Esophagus squamous epithelium (tissue), 4 donors: ENCODE measurements around the gene IL17RB.

Source experiments
- POLR2A ChIP-seq, 4 donors: fragments of 450-650 bp; IDR thresholded peaks; one replicate each; pipeline ENCODE4 v1.6.1; 2017; ENCODE audit warnings: antibody characterized with exemption in 4 of 4, mild to moderate bottlenecking in 4 of 4, moderate library complexity in 3 of 4
- TF ChIP-seq, protein P1 (sequence below), 6 experiments: fragments of 450-650 bp in 4 of 6; fragments of 200-600 bp in 2 of 6; sonication (generic) in 2 of 6; IDR thresholded peaks; one replicate each; pipeline ENCODE4 v1.5.1; 2016 to 2019; ENCODE audit warnings: antibody characterized with exemption in 6 of 6, mild to moderate bottlenecking in 4 of 6, moderate library complexity in 4 of 6

DNA sequence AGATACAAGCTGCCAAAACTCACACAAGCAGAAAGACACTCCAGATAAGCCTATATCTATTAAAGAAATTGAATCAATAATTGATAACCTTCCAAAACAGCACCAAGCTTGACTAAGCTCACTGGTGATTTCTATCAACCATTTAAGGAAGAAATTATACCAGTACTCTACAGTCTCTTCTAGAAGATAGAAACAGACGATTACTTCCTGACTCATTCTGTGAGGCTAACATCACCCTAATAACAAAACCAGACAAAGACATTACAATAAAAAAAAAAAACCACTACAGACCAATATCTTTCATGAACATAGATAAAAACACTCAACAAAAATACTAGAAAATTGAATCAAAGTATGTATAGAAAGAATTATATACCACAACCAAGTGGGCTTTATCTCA is 20.3 kb upstream of the IL17RB start:
- TF ChIP-seq, protein P1, sequence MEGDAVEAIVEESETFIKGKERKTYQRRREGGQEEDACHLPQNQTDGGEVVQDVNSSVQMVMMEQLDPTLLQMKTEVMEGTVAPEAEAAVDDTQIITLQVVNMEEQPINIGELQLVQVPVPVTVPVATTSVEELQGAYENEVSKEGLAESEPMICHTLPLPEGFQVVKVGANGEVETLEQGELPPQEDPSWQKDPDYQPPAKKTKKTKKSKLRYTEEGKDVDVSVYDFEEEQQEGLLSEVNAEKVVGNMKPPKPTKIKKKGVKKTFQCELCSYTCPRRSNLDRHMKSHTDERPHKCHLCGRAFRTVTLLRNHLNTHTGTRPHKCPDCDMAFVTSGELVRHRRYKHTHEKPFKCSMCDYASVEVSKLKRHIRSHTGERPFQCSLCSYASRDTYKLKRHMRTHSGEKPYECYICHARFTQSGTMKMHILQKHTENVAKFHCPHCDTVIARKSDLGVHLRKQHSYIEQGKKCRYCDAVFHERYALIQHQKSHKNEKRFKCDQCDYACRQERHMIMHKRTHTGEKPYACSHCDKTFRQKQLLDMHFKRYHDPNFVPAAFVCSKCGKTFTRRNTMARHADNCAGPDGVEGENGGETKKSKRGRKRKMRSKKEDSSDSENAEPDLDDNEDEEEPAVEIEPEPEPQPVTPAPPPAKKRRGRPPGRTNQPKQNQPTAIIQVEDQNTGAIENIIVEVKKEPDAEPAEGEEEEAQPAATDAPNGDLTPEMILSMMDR (IDR thresholded peaks at IDR 0.05), result no peak
- TF ChIP-seq POLR2A (IDR thresholded peaks at IDR 0.05), result no peak
